ENCODE results near the gene SKAP1. TPM values are rescaled to one million over a fixed set of nuclear protein-coding genes. Genes with fewer than 3 reads are reported as not detected.
"Not testable (repeated sequence)": the region's sequence is repeated elsewhere in the genome, so short reads cannot be mapped to it uniquely, and the experiment has no call there.

SKAP1 gene
- total and polyA plus RNA-seq, 4 donors = 0.84 to 3.6 (median 3.1) TPM; not detected in 1

GRCh38 chr17:48373883-48374282 lies 56.1 kb downstream of the SKAP1 start:
- no peaks in the 10 kb centered on the region for H3K36me3 ChIP-seq (ENCODE audit: control insufficient read depth in 1 of 2, insufficient read depth in 2 of 2, low read length in 1 of 2)
- intact Hi-C loops (cut with DNase I) = no loop called here
- H3K4me1 ChIP-seq (ENCODE audit: control insufficient read depth in 1 of 2, insufficient read depth in 2 of 2, low read length in 2 of 2) = no peaks in the 10 kb centered on the region
- H3K27me3 ChIP-seq (ENCODE audit: control insufficient read depth in 1 of 2, insufficient read depth in 2 of 2, low read length in 1 of 2) = no peaks in the 10 kb centered on the region
- H3K9me3 ChIP-seq (ENCODE audit: control insufficient read depth, low read length) = no peaks in the 10 kb centered on the region
- 85 to 89% methylated on average over 3 of the region's 3 CpGs for WGBS, 2 donors
- no peak overlapping the region for H3K27ac ChIP-seq (ENCODE audit: low read depth in 1 of 2, low read length in 2 of 2)
- DNase-seq (no peak), ATAC-seq (ENCODE audit: low FRiP score) (no peak)
- no peak overlapping the region for H3K4me3 ChIP-seq (ENCODE audit: low read length in 2 of 2)

GRCh38 chr17:48373130-48373830 lies 56.7 kb downstream of the SKAP1 start:
- H3K27ac ChIP-seq (ENCODE audit: low read depth in 1 of 2, low read length in 2 of 2) = no peak overlapping the region
- H3K4me1 ChIP-seq (ENCODE audit: control insufficient read depth in 1 of 2, insufficient read depth in 2 of 2, low read length in 2 of 2) = no peaks in the 10 kb centered on the region
- ATAC-seq (ENCODE audit: low FRiP score) (no peak), DNase-seq (no peak)
- H3K9me3 ChIP-seq (ENCODE audit: control insufficient read depth, low read length) = no peaks in the 10 kb centered on the region
- no peaks in the 10 kb centered on the region for H3K27me3 ChIP-seq (ENCODE audit: control insufficient read depth in 1 of 2, insufficient read depth in 2 of 2, low read length in 1 of 2)
- intact Hi-C loops (cut with DNase I) = no loop called here
- H3K4me3 ChIP-seq (ENCODE audit: low read length in 2 of 2) = no peak overlapping the region
- no peaks in the 10 kb centered on the region for H3K36me3 ChIP-seq (ENCODE audit: control insufficient read depth in 1 of 2, insufficient read depth in 2 of 2, low read length in 1 of 2)
- 69 to 81% methylated on average over 2 of the region's 2 CpGs for WGBS, 2 donors

- intact Hi-C loops (cut with DNase I); H3K27ac ChIP-seq (ENCODE audit: low read depth in 1 of 2, low read length in 2 of 2); DNase-seq; H3K36me3 ChIP-seq (ENCODE audit: control insufficient read depth in 1 of 2, insufficient read depth in 2 of 2, low read length in 1 of 2); H3K4me1 ChIP-seq (ENCODE audit: control insufficient read depth in 1 of 2, insufficient read depth in 2 of 2, low read length in 2 of 2); H3K27me3 ChIP-seq (ENCODE audit: control insufficient read depth in 1 of 2, insufficient read depth in 2 of 2, low read length in 1 of 2); H3K4me3 ChIP-seq (ENCODE audit: low read length in 2 of 2); ATAC-seq (ENCODE audit: low FRiP score); H3K9me3 ChIP-seq (ENCODE audit: control insufficient read depth, low read length): not testable (repeated sequence)
- WGBS, 2 donors = 90 to 91% methylated on average over 6 of the region's 6 CpGs
Measured at GRCh38 chr17:48368967-48369366, 61.0 kb downstream of the SKAP1 start.

- DNase-seq = no peak
- no peak overlapping the region for H3K4me3 ChIP-seq (ENCODE audit: low read length in 2 of 2)
- 75 to 81% methylated on average over 3 of the region's 3 CpGs for WGBS, 2 donors
- H3K9me3 ChIP-seq (ENCODE audit: control insufficient read depth, low read length) = no peaks in the 10 kb centered on the region
- H3K36me3 ChIP-seq (ENCODE audit: control insufficient read depth in 1 of 2, insufficient read depth in 2 of 2, low read length in 1 of 2) = no peaks in the 10 kb centered on the region
- H3K27ac ChIP-seq (ENCODE audit: low read depth in 1 of 2, low read length in 2 of 2) = no peak overlapping the region
- no peak for ATAC-seq (ENCODE audit: low FRiP score)
- H3K4me1 ChIP-seq (ENCODE audit: control insufficient read depth in 1 of 2, insufficient read depth in 2 of 2, low read length in 2 of 2) = no peaks in the 10 kb centered on the region
- H3K27me3 ChIP-seq (ENCODE audit: control insufficient read depth in 1 of 2, insufficient read depth in 2 of 2, low read length in 1 of 2) = no peaks in the 10 kb centered on the region
- intact Hi-C loops (cut with DNase I) = no loop called here
Measured at GRCh38 chr17:48368352-48368908, 61.6 kb downstream of the SKAP1 start.

- DNase-seq = no peak
- H3K36me3 ChIP-seq (ENCODE audit: control insufficient read depth in 1 of 2, insufficient read depth in 2 of 2, low read length in 1 of 2) = no peaks in the 10 kb centered on the region
- H3K27me3 ChIP-seq (ENCODE audit: control insufficient read depth in 1 of 2, insufficient read depth in 2 of 2, low read length in 1 of 2) = no peaks in the 10 kb centered on the region
- no peak overlapping the region for H3K4me3 ChIP-seq (ENCODE audit: low read length in 2 of 2)
- WGBS, 2 donors = 39 to 45% methylated on average over 1 of the region's 1 CpG
- no peaks in the 10 kb centered on the region for H3K9me3 ChIP-seq (ENCODE audit: control insufficient read depth, low read length)
- intact Hi-C loops (cut with DNase I) = no loop called here
- ATAC-seq (ENCODE audit: low FRiP score) = no peak
- H3K4me1 ChIP-seq (ENCODE audit: control insufficient read depth in 1 of 2, insufficient read depth in 2 of 2, low read length in 2 of 2) = no peaks in the 10 kb centered on the region
- H3K27ac ChIP-seq (ENCODE audit: low read depth in 1 of 2, low read length in 2 of 2) = no peak overlapping the region
Measured at GRCh38 chr17:48363161-48363560, 66.9 kb downstream of the SKAP1 start.

- ATAC-seq (ENCODE audit: low FRiP score); H3K27ac ChIP-seq (ENCODE audit: low read depth in 1 of 2, low read length in 2 of 2); H3K36me3 ChIP-seq (ENCODE audit: control insufficient read depth in 1 of 2, insufficient read depth in 2 of 2, low read length in 1 of 2); H3K4me1 ChIP-seq (ENCODE audit: control insufficient read depth in 1 of 2, insufficient read depth in 2 of 2, low read length in 2 of 2); H3K27me3 ChIP-seq (ENCODE audit: control insufficient read depth in 1 of 2, insufficient read depth in 2 of 2, low read length in 1 of 2); intact Hi-C loops (cut with DNase I); DNase-seq; H3K9me3 ChIP-seq (ENCODE audit: control insufficient read depth, low read length); H3K4me3 ChIP-seq (ENCODE audit: low read length in 2 of 2): not testable (repeated sequence)
- WGBS, 2 donors = 74 to 82% methylated on average over 11 of the region's 11 CpGs
Measured at GRCh38 chr17:48360861-48361633, 69.0 kb downstream of the SKAP1 start.

- intact Hi-C loops (cut with DNase I) = no loop called here
- H3K27me3 ChIP-seq (ENCODE audit: control insufficient read depth in 1 of 2, insufficient read depth in 2 of 2, low read length in 1 of 2) = no peaks in the 10 kb centered on the region
- no peak overlapping the region for H3K27ac ChIP-seq (ENCODE audit: low read depth in 1 of 2, low read length in 2 of 2)
- 44 to 58% methylated on average over 1 of the region's 1 CpG for WGBS, 2 donors
- DNase-seq (no peak), ATAC-seq (ENCODE audit: low FRiP score) (no peak)
- no peaks in the 10 kb centered on the region for H3K4me1 ChIP-seq (ENCODE audit: control insufficient read depth in 1 of 2, insufficient read depth in 2 of 2, low read length in 2 of 2)
- H3K4me3 ChIP-seq (ENCODE audit: low read length in 2 of 2) = no peak overlapping the region
- H3K36me3 ChIP-seq (ENCODE audit: control insufficient read depth in 1 of 2, insufficient read depth in 2 of 2, low read length in 1 of 2) = no peaks in the 10 kb centered on the region
- no peaks in the 10 kb centered on the region for H3K9me3 ChIP-seq (ENCODE audit: control insufficient read depth, low read length)
Measured at GRCh38 chr17:48357779-48358602, 72.0 kb downstream of the SKAP1 start.

- DNase-seq = no peak
- Histone ChIP-seq H3K9me3 (ENCODE audit: control insufficient read depth, low read length) (no peaks in the 10 kb centered on the region), H3K27me3 (ENCODE audit: control insufficient read depth in 1 of 2, insufficient read depth in 2 of 2, low read length in 1 of 2) (no peaks in the 10 kb centered on the region), H3K4me1 (ENCODE audit: control insufficient read depth in 1 of 2, insufficient read depth in 2 of 2, low read length in 2 of 2) (no peaks in the 10 kb centered on the region), H3K36me3 (ENCODE audit: control insufficient read depth in 1 of 2, insufficient read depth in 2 of 2, low read length in 1 of 2) (no peaks in the 10 kb centered on the region), H3K27ac (ENCODE audit: low read depth in 1 of 2, low read length in 2 of 2) (no peak overlapping the region), H3K4me3 (ENCODE audit: low read length in 2 of 2) (no peak overlapping the region)
- ATAC-seq (ENCODE audit: low FRiP score) = no peak
- intact Hi-C loops (cut with DNase I) = no loop called here
- 75 to 78% methylated on average over 2 of the region's 2 CpGs for WGBS, 2 donors
Measured at GRCh38 chr17:48356866-48357265, 73.1 kb downstream of the SKAP1 start.

Data from aorta (tissue), 5 donors.